ENCODE data around the gene SPTLC2. TPM values are rescaled to one million over a fixed set of nuclear protein-coding genes. Genes with fewer than 3 reads are reported as not detected.
"Not testable (repeated sequence)": the region's sequence is repeated elsewhere in the genome, so short reads cannot be mapped to it uniquely, and the experiment has no call there.

The SPTLC2 gene
- total RNA-seq, 1 donor from 2014 or later, result 149 TPM

DNA sequence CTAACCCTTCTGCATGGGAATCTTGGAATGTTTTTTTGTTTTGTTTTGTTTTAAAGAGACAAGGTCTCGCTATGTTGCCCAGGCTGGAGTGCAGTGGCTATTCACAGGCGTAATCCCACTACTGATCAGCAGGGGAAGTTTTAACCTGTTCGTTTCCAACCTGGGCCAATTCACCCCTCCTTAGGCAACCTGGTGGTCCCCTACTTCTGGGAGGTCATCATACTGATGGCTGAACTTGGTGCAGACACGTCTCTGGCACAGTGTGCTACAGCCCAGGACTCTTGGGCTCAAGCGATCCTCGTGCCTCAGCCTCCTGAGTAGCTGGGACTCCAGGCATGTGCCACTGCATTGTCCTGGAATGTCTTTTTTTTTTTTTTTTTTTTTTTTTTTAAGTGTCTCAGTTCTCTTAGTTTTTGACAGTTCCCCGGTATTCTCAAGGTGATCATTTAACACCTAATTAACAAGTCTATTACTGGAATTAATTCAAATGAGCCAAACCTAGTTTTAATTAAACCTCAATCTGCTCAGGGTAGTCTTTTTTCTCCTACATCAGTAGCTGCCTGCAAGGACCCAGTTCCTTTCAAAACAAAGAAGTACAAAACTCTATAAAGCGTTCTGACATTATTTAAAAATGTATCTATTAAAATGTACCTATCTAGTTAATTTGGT, 68.8 kb downstream of the SPTLC2 start:
- no peak for DNase-seq (ENCODE audit: low read depth)

DNA sequence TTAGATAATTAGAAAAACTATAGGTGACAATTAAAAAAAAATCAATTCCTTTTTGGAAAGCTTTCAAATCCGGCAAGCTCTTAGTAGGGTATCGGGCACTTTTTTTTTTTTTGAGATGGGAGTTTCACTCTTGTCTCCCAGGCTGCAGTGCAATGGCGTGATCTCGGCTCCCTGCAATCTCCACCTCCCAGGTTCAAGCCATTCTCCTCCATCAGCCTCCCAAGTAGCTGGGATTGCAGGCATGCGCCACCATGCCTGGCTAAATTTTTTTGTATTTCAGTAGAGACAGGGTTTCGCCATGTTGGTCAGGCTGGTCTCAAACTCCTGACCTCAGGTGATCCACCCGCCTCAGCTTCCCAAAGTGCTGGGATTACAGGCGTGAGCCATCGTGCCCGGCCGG, 71.3 kb downstream of the SPTLC2 start:
- not testable (repeated sequence) for DNase-seq (ENCODE audit: low read depth)

DNA sequence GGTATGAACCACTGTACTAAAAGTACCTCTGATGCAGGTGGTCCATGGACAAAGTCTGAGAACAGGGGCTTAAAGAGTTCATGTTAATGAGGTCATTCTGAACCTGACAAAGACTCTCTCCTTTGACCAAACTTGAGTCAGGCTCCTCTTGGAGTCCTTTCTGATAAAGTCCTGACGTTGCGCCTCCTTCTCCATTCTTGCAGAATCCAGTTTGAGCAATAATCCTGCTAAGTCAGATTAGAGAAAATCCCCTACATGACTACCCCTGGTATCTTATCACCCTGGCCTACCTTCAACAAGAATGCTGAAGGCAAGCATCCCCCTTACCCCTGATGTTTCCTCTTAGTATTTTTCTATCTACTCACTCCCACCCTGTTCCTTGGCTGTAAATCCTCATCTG, 71.9 kb downstream of the SPTLC2 start:
- DNase-seq (ENCODE audit: low read depth), result no peak

- no peak for DNase-seq (ENCODE audit: low read depth)
These were observed 72.7 kb downstream of the SPTLC2 start for GRCh38 chr14:77543637-77544334.

- DNase-seq (ENCODE audit: low read depth), result no peak
These were observed 73.2 kb downstream of the SPTLC2 start for GRCh38 chr14:77543240-77543551.

DNA sequence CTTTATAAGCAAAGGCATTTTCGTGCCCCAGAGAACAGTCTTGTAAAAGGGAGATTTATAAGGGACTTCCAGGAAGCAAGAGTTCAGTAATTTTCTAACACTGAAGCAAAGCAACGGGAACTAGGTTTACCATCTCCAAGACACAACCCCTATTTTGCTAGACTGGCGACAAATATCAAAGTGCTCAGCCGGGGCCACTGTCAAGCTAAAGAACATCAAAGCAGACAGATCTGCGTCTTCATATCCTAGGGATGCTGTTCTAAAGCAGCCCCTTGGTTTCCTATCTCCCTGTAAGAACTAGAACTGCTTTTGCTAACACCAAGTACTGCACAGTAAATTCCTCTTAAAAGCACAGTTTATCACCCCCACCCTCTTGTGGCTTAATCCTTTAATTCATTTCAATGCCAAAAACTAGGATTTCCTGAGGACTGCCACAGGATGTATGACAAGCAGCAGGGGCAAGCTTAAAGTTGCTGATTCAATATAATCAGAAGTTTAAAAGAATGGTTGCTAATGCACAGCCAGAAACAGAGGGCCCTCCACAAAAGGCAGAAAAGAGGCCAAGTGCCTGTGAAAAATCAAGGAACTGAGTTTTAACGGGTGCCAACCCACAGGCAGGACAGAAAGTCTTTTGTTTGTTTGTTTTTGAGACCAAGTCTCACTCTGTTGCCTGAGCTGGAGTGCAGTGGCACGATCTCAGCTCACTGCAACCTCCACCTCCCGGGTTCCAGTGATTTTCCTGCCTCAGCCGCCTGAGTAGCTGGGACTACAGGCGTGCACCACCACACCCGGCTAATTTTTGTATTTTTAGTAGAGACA, 73.8 kb downstream of the SPTLC2 start:
- DNase-seq (ENCODE audit: low read depth), result no peak

GRCh38 chr14:77541905-77542304, 74.5 kb downstream of the SPTLC2 start:
- DNase-seq (ENCODE audit: low read depth), result no peak

GRCh38 chr14:77536951-77537350, 79.5 kb downstream of the SPTLC2 start:
- DNase-seq (ENCODE audit: low read depth), result not testable (repeated sequence)

DNA sequence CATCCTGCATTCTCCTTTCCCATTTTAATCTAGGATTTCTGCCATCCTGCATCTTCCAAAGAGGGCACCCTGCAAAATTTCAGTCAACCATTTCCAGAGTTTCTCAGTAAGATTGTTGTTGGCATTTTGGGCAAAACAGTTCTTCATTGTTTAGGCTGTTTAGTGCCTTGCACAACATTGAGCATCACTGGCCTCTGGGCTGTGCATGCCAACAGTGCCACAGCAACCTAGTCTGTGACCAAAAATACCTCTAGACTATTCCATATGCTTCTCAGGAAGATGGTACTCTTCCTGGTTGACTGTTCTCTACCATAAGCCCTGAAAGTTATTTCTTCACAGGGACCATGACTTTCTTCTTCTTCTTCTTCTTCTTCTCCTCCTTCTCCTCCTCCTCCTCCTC, 85.4 kb downstream of the SPTLC2 start:
- DNase-seq (ENCODE audit: low read depth), result no peak

- DNase-seq (ENCODE audit: low read depth), result no peak
These were observed 86.5 kb downstream of the SPTLC2 start for GRCh38 chr14:77529963-77530362.

GRCh38 chr14:77529213-77529612, 87.2 kb downstream of the SPTLC2 start:
- no peak for DNase-seq (ENCODE audit: low read depth)

- not testable (repeated sequence) for DNase-seq (ENCODE audit: low read depth)
These were observed 87.7 kb downstream of the SPTLC2 start for GRCh38 chr14:77528701-77529100.

DNA sequence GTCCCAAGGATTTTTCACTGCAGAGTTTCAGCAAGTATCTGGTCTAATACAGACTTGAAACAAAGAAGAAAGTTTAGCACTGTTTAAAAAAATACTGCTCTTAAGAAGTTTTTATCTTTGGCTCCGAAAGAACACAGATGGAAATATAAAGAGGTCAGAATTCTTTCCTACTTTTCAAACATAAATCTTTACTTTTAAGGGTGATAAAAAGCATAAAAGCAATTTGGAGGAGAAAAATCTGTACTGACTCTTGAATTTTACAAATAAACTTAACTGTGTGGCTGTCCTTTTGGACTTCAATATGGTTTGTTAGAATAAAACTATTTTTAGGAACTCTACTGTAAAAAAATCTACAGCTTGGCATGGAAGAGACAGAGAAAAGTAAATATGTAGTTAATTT, 90.2 kb downstream of the SPTLC2 start:
- DNase-seq (ENCODE audit: low read depth), result no peak

GRCh38 chr14:77524536-77524935, 91.9 kb downstream of the SPTLC2 start:
- no peak for DNase-seq (ENCODE audit: low read depth)

DNA sequence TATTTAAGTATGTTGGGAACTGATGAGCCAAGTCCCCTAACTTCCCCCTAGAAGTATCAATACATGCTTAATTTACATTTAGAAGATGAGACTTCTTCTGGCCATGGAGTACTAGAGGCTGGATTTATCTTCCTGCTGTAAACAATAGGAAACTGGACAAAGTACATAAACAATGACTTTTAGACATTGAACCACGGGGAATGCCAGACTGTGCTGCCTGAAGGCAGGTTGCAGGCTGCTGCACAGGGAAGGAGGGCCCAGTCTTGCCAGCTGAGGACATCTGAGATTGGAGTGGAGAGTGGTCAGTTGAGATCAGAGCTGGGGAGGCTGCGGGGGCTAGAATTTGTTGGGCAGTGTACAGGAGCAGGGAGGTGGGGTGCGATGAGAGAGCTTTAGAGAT, 93.3 kb downstream of the SPTLC2 start:
- DNase-seq (ENCODE audit: low read depth), result no peak

DNA sequence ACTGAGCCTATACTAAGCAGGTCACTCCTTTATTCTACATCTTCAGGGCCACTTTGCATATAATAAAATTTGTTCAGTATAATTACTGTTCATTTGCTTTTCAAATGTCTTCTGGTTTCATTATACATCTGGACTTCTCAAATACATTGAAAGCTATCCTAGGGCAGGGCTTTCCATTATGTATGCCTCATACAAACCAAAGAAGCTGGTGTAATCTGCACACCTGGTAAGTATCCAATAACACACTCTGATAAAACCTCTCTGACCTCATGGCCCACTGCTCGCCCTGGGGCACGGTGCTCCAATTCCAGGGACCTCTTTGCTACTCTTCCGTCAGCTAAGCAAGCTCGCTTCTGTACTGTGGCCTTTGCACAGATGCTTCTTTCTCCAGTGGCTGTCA, 95.9 kb downstream of the SPTLC2 start:
- no peak for DNase-seq (ENCODE audit: low read depth)

DNA sequence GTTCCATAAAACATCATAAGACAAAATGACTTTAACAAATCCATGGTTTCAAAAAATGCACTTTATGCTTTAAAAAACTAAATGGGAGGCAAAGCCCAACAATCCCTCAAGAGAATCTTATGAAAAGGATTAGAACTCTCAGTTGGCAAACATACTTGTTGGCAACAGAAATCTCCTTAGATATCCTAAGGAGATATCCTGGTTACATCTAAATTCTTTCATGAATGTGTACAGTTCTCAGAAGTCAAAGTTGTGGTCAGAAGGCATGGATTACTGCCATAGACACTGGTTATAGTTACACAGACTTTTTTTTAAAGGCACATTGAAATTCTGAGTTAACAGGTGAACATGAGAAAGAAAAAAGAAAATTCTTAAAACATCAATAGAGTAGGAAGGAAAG, 100.3 kb downstream of the SPTLC2 start:
- DNase-seq (ENCODE audit: low read depth), result no peak

DNA sequence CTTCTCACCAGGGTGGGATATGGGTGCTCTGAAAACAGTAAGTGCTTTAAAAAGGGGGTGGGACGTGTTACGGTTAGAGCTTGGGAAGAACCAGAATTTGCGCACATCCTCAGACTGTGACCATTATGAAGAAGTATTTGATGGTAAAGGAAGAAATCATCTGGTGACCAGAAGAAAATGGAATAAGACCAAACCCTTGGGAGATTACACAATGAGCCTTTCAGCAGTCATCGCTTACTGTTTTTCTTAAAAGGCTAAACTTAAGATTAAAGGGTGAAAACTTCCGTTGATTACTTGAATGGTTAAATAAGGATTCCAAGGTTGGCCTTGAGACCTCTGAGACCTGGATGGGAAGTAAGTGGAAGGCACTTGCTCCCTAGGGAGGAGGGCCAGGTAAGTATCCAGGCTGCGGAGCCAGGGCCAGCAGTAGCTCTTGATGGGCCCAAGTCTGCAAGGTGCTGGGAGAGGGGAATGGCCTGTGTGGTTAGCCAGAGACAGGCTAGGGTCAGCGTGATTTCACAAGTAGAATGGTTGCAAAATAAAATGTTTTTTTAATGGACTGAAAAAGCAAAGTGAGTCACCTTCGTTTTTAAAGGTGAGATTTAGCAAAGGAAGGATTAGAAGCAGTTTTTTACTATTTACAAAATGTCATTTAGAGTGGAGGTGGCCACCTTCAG, 104.8 kb downstream of the SPTLC2 start:
- peak; percentile 65 for DNase-seq (ENCODE audit: low read depth)

DNA sequence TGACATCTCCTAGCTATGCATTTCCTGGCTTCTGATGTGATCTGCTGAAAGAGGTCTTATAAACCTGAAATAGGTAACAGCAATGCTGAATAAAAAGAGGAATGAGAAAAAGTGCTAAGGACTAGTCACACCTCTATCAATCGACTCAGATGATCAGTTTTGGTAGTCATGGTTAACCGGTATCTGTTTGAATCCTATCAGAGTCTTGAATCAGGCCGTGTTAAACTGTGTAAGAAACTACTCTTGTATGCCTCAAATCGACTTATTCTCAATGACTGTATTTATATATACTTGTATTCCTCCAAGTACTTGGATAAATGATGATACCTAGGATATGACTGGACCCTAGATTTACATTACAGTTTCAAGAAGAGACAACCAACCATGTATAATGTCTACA, 107.1 kb downstream of the SPTLC2 start:
- DNase-seq (ENCODE audit: low read depth), result no peak

DNA sequence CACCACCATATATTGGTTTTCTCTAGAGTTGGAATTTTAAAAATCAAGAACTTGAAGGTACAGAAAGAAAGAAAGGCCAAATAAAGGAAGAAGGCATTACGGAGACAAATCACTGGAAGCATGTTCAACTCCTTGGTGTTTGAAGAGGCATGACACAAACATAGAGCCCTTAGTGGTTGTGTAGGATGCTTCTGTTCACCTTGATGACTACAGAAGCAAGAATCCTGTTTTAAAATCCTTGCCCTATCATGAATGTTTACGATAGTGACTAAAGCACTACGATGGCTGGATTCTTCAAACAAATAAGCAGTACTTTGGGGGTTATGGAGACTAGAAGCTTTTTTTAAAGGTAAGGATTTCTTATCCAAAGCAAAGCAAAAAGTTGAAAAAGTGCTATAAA, 107.6 kb downstream of the SPTLC2 start:
- peak; percentile 19 for DNase-seq (ENCODE audit: low read depth)

DNA sequence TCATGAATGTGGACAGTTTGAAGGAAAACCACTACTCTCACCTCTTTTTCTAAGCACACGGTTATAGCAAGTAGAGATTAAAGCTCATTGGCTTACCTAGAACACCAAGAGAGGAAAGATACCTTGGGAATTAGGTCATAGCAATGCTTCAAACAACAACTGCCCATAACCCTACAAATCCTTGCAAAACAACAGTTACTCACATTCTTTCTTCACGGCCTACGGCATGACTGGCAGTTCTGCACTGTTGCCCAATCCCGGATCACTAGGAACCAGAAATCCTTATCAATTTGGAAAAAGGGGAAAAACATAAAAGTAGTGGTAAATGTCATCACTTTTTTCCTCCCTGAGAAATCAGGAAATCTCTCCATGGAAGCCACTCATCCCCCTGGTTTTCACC, 108.2 kb downstream of the SPTLC2 start:
- peak; percentile 95 for DNase-seq (ENCODE audit: low read depth)

- DNase-seq (ENCODE audit: low read depth), result no peak
These were observed 108.7 kb downstream of the SPTLC2 start for GRCh38 chr14:77507762-77508161.
